Muscle of arm (tissue), 12 donors: ENCODE results near the gene ATP6V1C2. TPM values are rescaled to one million over a fixed set of nuclear protein-coding genes. Genes with fewer than 3 reads are reported as not detected.
"Not testable (repeated sequence)": the region's sequence is repeated elsewhere in the genome, so short reads cannot be mapped to it uniquely, and the experiment has no call there.

Source experiments
- DNase-seq: peaks from one replicate; pipeline ENCODE4 v3.0.0-alpha.2; 2013
- polyA plus RNA-seq, 12 donors: library from polyadenylated mRNA; unstranded; fragments of 120-200 nt; gene quantifications; one replicate each; pipeline ENCODE4 v1.2.1, GENCODE V29; 2013; ENCODE audit not compliant: insufficient read length in 12 of 12

ATP6V1C2 gene
- polyA plus RNA-seq, 12 donors, result 1.4 to 10.3 (median 3.0) TPM; not detected in 1

- DNase-seq, result no peak
These were observed 44.5 kb downstream of the ATP6V1C2 start for GRCh38 chr2:10765914-10766313.

GRCh38 chr2:10768063-10768507 lies 46.7 kb downstream of the ATP6V1C2 start:
- DNase-seq, result no peak

- no peak for DNase-seq
These were observed 49.7 kb downstream of the ATP6V1C2 start for GRCh38 chr2:10770956-10771750.

- no peak for DNase-seq
These were observed 50.4 kb downstream of the ATP6V1C2 start for GRCh38 chr2:10771786-10772185.

GRCh38 chr2:10772201-10772867 lies 50.9 kb downstream of the ATP6V1C2 start:
- no peak for DNase-seq

GRCh38 chr2:10772868-10773215 lies 51.4 kb downstream of the ATP6V1C2 start:
- no peak for DNase-seq

- no peak for DNase-seq
These were observed 52.5 kb downstream of the ATP6V1C2 start for GRCh38 chr2:10773821-10774341.

- peak; percentile 13 for DNase-seq
These were observed 53.0 kb downstream of the ATP6V1C2 start for GRCh38 chr2:10774394-10774793.

GRCh38 chr2:10775021-10775780 lies 53.8 kb downstream of the ATP6V1C2 start:
- DNase-seq, result no peak

GRCh38 chr2:10775831-10776230 lies 54.4 kb downstream of the ATP6V1C2 start:
- no peak for DNase-seq

- no peak for DNase-seq
These were observed 55.0 kb downstream of the ATP6V1C2 start for GRCh38 chr2:10776231-10776977.

GRCh38 chr2:10777111-10777841 lies 55.8 kb downstream of the ATP6V1C2 start:
- DNase-seq, result no peak

- no peak for DNase-seq
These were observed 56.7 kb downstream of the ATP6V1C2 start for GRCh38 chr2:10777842-10778723.

GRCh38 chr2:10778724-10779115 lies 57.3 kb downstream of the ATP6V1C2 start:
- DNase-seq, result no peak

GRCh38 chr2:10779776-10780490 lies 58.5 kb downstream of the ATP6V1C2 start:
- DNase-seq, result no peak

- DNase-seq, result no peak
These were observed 59.0 kb downstream of the ATP6V1C2 start for GRCh38 chr2:10780491-10780820.

- not testable (repeated sequence) for DNase-seq
These were observed 59.4 kb downstream of the ATP6V1C2 start for GRCh38 chr2:10780821-10781220.

GRCh38 chr2:10781746-10782145 lies 60.3 kb downstream of the ATP6V1C2 start:
- DNase-seq, result no peak

GRCh38 chr2:10783421-10783820 lies 62.0 kb downstream of the ATP6V1C2 start:
- DNase-seq, result no peak
